Esophagus muscularis mucosa (tissue), 4 donors: Measurements from ENCODE around the gene GSC2.

Experiments used
- EP300 ChIP-seq: sonication (generic); formaldehyde crosslinking; IDR thresholded peaks from one replicate; pipeline ENCODE4 v1.6.1; 2017; ENCODE audit warnings: antibody characterized with exemption
- POLR2A ChIP-seq: fragments of 450-650 bp; IDR thresholded peaks from one replicate; pipeline ENCODE4 v1.6.1; 2017; ENCODE audit warnings: antibody characterized with exemption, moderate library complexity, mild to moderate bottlenecking, low read depth
- POLR2AphosphoS5 ChIP-seq, 2 donors: sonication (generic); formaldehyde crosslinking; IDR thresholded peaks; one replicate each; pipeline ENCODE4 v1.6.1; 2017; ENCODE audit warnings: antibody characterized with exemption in 2 of 2
- TF ChIP-seq, protein P1 (sequence below), 3 experiments: fragments of 200-600 bp in 2 of 3; fragments of 450-650 bp in 1 of 3; sonication (generic) in 2 of 3; IDR thresholded peaks; one replicate each; pipeline ENCODE4 v1.5.1; 2017 to 2019; ENCODE audit warnings: antibody characterized with exemption in 3 of 3, mild to moderate bottlenecking in 2 of 3, moderate library complexity in 1 of 3

DNA sequence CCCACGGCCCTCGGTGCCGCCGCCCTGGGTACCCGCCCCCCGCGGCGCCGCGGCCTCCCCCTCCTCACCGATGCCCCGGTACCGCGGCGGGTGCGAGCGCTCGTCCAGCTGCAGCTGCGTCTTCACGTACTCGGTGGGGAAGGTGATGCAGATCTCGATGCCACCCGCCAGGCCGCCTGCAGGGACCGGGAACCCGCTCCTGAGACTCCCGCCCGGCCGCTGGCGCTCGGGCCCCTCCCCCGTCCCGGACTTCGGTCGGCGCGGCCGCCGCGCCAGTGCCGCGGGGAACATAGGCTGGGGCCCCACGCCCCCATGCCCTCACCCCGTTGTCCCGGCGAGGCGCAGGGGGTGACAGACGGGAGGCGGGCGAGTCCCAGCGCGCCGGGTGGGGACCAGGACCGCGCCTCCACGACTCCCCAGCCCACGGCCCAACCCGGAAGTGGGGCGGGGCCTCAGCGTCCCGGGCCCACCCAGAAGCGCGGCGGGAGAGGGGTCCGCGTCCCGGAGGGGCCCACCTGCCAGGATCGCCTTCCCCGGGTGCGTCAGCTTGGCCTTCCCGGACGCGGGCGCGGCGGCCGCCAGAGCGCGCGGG is 28.1 kb upstream of the GSC2 start:
- TF ChIP-seq, protein P1, sequence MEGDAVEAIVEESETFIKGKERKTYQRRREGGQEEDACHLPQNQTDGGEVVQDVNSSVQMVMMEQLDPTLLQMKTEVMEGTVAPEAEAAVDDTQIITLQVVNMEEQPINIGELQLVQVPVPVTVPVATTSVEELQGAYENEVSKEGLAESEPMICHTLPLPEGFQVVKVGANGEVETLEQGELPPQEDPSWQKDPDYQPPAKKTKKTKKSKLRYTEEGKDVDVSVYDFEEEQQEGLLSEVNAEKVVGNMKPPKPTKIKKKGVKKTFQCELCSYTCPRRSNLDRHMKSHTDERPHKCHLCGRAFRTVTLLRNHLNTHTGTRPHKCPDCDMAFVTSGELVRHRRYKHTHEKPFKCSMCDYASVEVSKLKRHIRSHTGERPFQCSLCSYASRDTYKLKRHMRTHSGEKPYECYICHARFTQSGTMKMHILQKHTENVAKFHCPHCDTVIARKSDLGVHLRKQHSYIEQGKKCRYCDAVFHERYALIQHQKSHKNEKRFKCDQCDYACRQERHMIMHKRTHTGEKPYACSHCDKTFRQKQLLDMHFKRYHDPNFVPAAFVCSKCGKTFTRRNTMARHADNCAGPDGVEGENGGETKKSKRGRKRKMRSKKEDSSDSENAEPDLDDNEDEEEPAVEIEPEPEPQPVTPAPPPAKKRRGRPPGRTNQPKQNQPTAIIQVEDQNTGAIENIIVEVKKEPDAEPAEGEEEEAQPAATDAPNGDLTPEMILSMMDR (IDR thresholded peaks at IDR 0.05), result no peak
- TF ChIP-seq POLR2AphosphoS5 (IDR thresholded peaks at IDR 0.05), result no peak
- no peak for TF ChIP-seq EP300
- TF ChIP-seq POLR2A, result no peak
